MM.1S (cell line): ENCODE measurements around the gene DCANP1.

Source experiments
- DNase-seq: peaks from one replicate; pipeline ENCODE4 v3.0.0-alpha.2; 2015
- H2AFZ ChIP-seq: fragments of 300-600 bp; sonication (generic); 2 replicates; pipeline ENCODE4 v1.6.0; 2016; ENCODE audit warnings: antibody characterized with exemption, low read length
- H3F3A ChIP-seq: fragments of 300-600 bp; sonication (generic); 2 replicates; pipeline ENCODE4 v1.6.1; 2016; ENCODE audit warnings: mild to moderate bottlenecking, antibody characterized with exemption, low read length, moderate library complexity, mixed read lengths; ENCODE audit not compliant: insufficient read depth
- H3K27ac ChIP-seq: fragments of 300-600 bp; sonication (generic); 2 replicates; pipeline ENCODE4 v1.5.1; 2016; ENCODE audit warnings: mild to moderate bottlenecking, low read length
- H3K27me3 ChIP-seq: fragments of 300-600 bp; sonication (generic); replicated peaks from 2 replicates; pipeline ENCODE4 v1.6.0; 2016; ENCODE audit warnings: low read length; ENCODE audit not compliant: insufficient read depth
- H3K36me3 ChIP-seq: fragments of 300-600 bp; sonication (generic); replicated peaks from 2 replicates; pipeline ENCODE4 v1.6.1; 2016; ENCODE audit warnings: mild to moderate bottlenecking, low read length, mixed read lengths; ENCODE audit not compliant: insufficient read depth
- H3K4me1 ChIP-seq: fragments of 300-600 bp; sonication (generic); 2 replicates; pipeline ENCODE4 v1.6.1; 2016; ENCODE audit warnings: low read length, mixed read lengths
- H3K4me2 ChIP-seq: fragments of 300-600 bp; sonication (generic); 2 replicates; pipeline ENCODE4 v1.6.0; 2016; ENCODE audit warnings: low read depth, low read length
- H3K4me3 ChIP-seq: fragments of 300-600 bp; sonication (generic); 2 replicates; pipeline ENCODE4 v1.5.1; 2016; ENCODE audit warnings: low read length, mixed read lengths
- H3K79me2 ChIP-seq: fragments of 300-600 bp; sonication (generic); 2 replicates; pipeline ENCODE4 v1.6.1; 2016; ENCODE audit warnings: mixed run types, low read length, mixed read lengths
- H3K9ac ChIP-seq: fragments of 300-600 bp; sonication (generic); 2 replicates; pipeline ENCODE4 v1.6.1; 2016; ENCODE audit warnings: low read length, mixed read lengths
- H3K9me2 ChIP-seq: fragments of 300-600 bp; sonication (generic); replicated peaks from 2 replicates; pipeline ENCODE4 v1.6.1; 2016; ENCODE audit warnings: mild to moderate bottlenecking, low read length, mixed read lengths; ENCODE audit not compliant: insufficient read depth
- H3K9me3 ChIP-seq: fragments of 300-600 bp; sonication (generic); replicated peaks from 2 replicates; pipeline ENCODE4 v1.6.1; 2016; ENCODE audit warnings: mild to moderate bottlenecking, low read length, mixed read lengths; ENCODE audit not compliant: insufficient read depth
- H4K20me1 ChIP-seq: fragments of 300-600 bp; sonication (generic); 2 replicates; pipeline ENCODE4 v1.6.1; 2016; ENCODE audit warnings: mild to moderate bottlenecking, low read length, moderate library complexity, mixed read lengths; ENCODE audit not compliant: insufficient read depth
- CTCF ChIP-seq: fragments of 300-600 bp; sonication (generic); IDR thresholded peaks from 2 replicates; pipeline ENCODE4 v1.5.1; 2016; ENCODE audit warnings: antibody characterized with exemption, low read length, mixed read lengths
- EZH2 ChIP-seq: fragments of 300-600 bp; sonication (generic); optimal IDR thresholded peaks from 2 replicates; pipeline ENCODE3; 2017; ENCODE audit warnings: low read depth, mild to moderate bottlenecking, antibody characterized with exemption, low read length, mixed read lengths
- EZH2phosphoT487 ChIP-seq: fragments of 300-600 bp; sonication (generic); IDR thresholded peaks from 2 replicates; pipeline ENCODE4 v1.6.1; 2018; ENCODE audit warnings: antibody characterized with exemption, low read length

DCANP1 gene

GRCh38 chr5:135446206-135446605, 942 bp downstream of the DCANP1 start:
- no peak for DNase-seq
- Histone ChIP-seq H3K27me3 (no peaks in the 10 kb centered on the region), H3F3A (no peaks in the 10 kb centered on the region), H3K4me3 (no peak overlapping the region), H3K79me2 (no peaks in the 10 kb centered on the region), H3K9me3 (no peaks in the 10 kb centered on the region), H3K9me2 (no peaks in the 10 kb centered on the region), H3K4me1 (no peaks in the 10 kb centered on the region), H3K9ac (no peak overlapping the region), H3K4me2 (no peak overlapping the region), H3K36me3 (no peaks in the 10 kb centered on the region), H3K27ac (no peak overlapping the region), H2AFZ (no peak overlapping the region), H4K20me1 (no peaks in the 10 kb centered on the region)
- no peak for TF ChIP-seq EZH2
- TF ChIP-seq EZH2phosphoT487: no peak
- TF ChIP-seq CTCF: no peak

GRCh38 chr5:135445306-135445985, 1.7 kb downstream of the DCANP1 start:
- no peaks in the 10 kb centered on the region for H3K9me3 ChIP-seq
- no peak overlapping the region for H2AFZ ChIP-seq
- no peaks in the 10 kb centered on the region for H3K9me2 ChIP-seq
- no peak for DNase-seq
- no peak overlapping the region for H3K9ac ChIP-seq
- TF ChIP-seq CTCF: no peak
- TF ChIP-seq EZH2phosphoT487: no peak
- no peak for TF ChIP-seq EZH2
- H3K79me2 ChIP-seq: no peaks in the 10 kb centered on the region
- no peaks in the 10 kb centered on the region for H3K27me3 ChIP-seq
- no peaks in the 10 kb centered on the region for H4K20me1 ChIP-seq
- H3K36me3 ChIP-seq: no peaks in the 10 kb centered on the region
- no peak overlapping the region for H3K4me2 ChIP-seq
- no peaks in the 10 kb centered on the region for H3F3A ChIP-seq
- no peak overlapping the region for H3K4me3 ChIP-seq
- H3K4me1 ChIP-seq: no peaks in the 10 kb centered on the region
- no peak overlapping the region for H3K27ac ChIP-seq

- Histone ChIP-seq H3K4me1 (no peaks in the 10 kb centered on the region), H2AFZ (no peak overlapping the region), H3K79me2 (no peaks in the 10 kb centered on the region), H3K9me2 (no peaks in the 10 kb centered on the region), H3K9ac (no peak overlapping the region), H3K4me2 (no peak overlapping the region), H3K9me3 (no peaks in the 10 kb centered on the region), H3K27ac (no peak overlapping the region), H3K36me3 (no peaks in the 10 kb centered on the region), H3K27me3 (no peaks in the 10 kb centered on the region), H4K20me1 (no peaks in the 10 kb centered on the region), H3K4me3 (no peak overlapping the region), H3F3A (no peaks in the 10 kb centered on the region)
- no peak for DNase-seq
- TF ChIP-seq EZH2phosphoT487: no peak
- no peak for TF ChIP-seq EZH2
- TF ChIP-seq CTCF: no peak
Measured at GRCh38 chr5:135444881-135445280, 2.3 kb downstream of the DCANP1 start.
